ENCODE measurements around the gene RGS6.

DNA sequence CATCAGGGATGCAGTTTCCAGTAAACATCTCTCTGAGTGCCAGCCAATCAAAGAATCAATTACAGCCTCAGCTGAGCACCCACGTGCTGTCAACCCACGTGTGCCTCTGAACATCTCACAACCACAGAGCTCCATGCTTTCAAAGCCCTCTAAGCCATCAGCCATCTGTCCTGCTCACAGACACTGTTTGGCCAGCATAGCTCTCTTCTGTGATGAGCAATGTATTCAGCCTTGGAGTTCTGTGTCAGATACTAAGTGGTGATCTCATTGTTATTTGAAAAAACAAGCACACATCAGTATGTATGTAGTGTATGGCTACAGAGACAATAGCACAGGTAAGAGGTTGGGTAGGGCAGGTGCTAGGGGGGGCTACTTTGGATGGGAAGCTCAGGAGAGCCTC, 94.3 kb downstream of the RGS6 start:
- TF ChIP-seq POLR2AphosphoS5 (IDR thresholded peaks at IDR 0.05) (no peak), POLR2A (IDR thresholded peaks at IDR 0.05) (no peak)
- TF ChIP-seq, protein P1, sequence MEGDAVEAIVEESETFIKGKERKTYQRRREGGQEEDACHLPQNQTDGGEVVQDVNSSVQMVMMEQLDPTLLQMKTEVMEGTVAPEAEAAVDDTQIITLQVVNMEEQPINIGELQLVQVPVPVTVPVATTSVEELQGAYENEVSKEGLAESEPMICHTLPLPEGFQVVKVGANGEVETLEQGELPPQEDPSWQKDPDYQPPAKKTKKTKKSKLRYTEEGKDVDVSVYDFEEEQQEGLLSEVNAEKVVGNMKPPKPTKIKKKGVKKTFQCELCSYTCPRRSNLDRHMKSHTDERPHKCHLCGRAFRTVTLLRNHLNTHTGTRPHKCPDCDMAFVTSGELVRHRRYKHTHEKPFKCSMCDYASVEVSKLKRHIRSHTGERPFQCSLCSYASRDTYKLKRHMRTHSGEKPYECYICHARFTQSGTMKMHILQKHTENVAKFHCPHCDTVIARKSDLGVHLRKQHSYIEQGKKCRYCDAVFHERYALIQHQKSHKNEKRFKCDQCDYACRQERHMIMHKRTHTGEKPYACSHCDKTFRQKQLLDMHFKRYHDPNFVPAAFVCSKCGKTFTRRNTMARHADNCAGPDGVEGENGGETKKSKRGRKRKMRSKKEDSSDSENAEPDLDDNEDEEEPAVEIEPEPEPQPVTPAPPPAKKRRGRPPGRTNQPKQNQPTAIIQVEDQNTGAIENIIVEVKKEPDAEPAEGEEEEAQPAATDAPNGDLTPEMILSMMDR (IDR thresholded peaks at IDR 0.05), result no peak
